Tibial nerve (tissue), 4 donors: Measurements from ENCODE around the gene NT5C1B.

Experiments used
- EP300 ChIP-seq, 2 donors: sonication (generic); formaldehyde crosslinking; IDR thresholded peaks; one replicate each; pipeline ENCODE4 v1.6.1; 2017; ENCODE audit warnings: antibody characterized with exemption in 2 of 2, mild to moderate bottlenecking in 1 of 2
- POLR2A ChIP-seq, 2 donors: fragments of 450-650 bp; IDR thresholded peaks; one replicate each; pipeline ENCODE4 v1.6.1; 2017; ENCODE audit warnings: antibody characterized with exemption in 2 of 2, mild to moderate bottlenecking in 2 of 2, moderate library complexity in 2 of 2
- TF ChIP-seq, protein P1 (sequence below), 5 experiments: fragments of 200-600 bp in 3 of 5; fragments of 450-650 bp in 2 of 5; sonication (generic) in 3 of 5; IDR thresholded peaks; one replicate each; pipeline ENCODE4 v1.5.1; 2016 to 2019; ENCODE audit warnings: antibody characterized with exemption in 5 of 5, mild to moderate bottlenecking in 3 of 5, moderate library complexity in 2 of 5

DNA sequence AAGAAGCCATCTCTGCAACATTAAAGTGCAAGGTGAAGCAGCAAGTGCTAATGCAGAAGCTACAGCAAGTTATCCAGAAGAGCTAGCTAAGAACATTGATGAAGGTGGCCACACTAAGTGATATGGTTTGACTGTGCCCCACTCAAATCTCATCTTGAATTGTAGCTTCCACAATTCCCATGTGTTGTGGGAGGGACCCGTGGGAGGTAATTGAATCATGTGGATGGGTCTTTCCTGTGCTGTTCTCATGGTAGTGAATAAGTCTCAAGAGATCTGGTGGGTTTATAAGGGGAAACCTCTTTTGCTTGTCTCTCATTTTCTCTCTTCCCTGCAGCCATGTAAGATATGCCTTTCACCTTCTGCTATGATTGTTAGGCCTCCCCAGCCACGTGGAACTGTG is 40.3 kb downstream of the NT5C1B start:
- TF ChIP-seq, protein P1, sequence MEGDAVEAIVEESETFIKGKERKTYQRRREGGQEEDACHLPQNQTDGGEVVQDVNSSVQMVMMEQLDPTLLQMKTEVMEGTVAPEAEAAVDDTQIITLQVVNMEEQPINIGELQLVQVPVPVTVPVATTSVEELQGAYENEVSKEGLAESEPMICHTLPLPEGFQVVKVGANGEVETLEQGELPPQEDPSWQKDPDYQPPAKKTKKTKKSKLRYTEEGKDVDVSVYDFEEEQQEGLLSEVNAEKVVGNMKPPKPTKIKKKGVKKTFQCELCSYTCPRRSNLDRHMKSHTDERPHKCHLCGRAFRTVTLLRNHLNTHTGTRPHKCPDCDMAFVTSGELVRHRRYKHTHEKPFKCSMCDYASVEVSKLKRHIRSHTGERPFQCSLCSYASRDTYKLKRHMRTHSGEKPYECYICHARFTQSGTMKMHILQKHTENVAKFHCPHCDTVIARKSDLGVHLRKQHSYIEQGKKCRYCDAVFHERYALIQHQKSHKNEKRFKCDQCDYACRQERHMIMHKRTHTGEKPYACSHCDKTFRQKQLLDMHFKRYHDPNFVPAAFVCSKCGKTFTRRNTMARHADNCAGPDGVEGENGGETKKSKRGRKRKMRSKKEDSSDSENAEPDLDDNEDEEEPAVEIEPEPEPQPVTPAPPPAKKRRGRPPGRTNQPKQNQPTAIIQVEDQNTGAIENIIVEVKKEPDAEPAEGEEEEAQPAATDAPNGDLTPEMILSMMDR (IDR thresholded peaks at IDR 0.05): no peak
- TF ChIP-seq EP300 (IDR thresholded peaks at IDR 0.05): no peak
- no peak for TF ChIP-seq POLR2A (IDR thresholded peaks at IDR 0.05)
